Measurements from ENCODE around the gene ABHD12. TPM values are rescaled to one million over a fixed set of nuclear protein-coding genes. Genes with fewer than 3 reads are reported as not detected.

ABHD12 gene
- total RNA-seq, 1 donor from 2014 or later, result 23.2 TPM

- no peak for DNase-seq (ENCODE audit: low read depth in 2 of 2)
Measured at GRCh38 chr20:25258828-25259227, 131.8 kb downstream of the ABHD12 start.

GRCh38 chr20:25258476-25258805 is 132.2 kb downstream of the ABHD12 start:
- DNase-seq (ENCODE audit: low read depth in 2 of 2), result peak in 1 of 2 donors; percentile 29

DNA sequence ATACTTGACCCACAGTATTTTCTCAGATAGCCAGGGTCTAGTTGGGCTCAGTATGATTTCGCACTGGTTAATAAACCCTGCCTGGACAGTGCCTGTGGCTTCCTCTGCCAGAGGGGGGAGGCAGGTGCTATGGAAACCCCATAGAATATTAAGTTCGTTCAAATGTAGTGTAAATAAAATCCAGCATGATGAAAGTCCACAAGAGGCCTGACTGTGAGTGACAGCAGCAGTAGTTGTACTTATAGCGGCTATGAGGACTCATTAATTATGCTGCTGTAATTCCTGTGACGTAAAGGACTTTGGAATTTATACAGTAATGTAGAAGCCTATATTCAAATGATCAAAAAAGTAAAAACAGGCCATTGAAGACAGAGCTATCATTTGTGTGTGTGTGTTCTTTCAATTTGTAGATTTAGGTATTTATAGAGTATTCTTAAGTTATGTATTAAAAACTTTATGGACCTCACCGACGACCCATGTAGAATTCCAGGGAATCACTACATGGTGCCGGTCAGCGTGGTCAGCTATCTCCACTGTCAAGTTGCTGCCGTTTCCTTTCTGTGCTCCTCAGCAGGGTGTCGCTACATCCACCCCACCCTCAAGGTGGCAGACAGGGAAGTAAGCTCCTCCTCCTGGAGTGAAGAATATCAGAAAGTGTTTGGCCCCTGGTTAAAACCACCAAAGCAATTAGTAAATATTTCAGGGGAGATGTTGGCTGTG is 132.7 kb downstream of the ABHD12 start:
- no peak for DNase-seq (ENCODE audit: low read depth in 2 of 2)

- DNase-seq (ENCODE audit: low read depth in 2 of 2), result no peak
Measured at GRCh38 chr20:25257130-25257529, 133.5 kb downstream of the ABHD12 start.

DNA sequence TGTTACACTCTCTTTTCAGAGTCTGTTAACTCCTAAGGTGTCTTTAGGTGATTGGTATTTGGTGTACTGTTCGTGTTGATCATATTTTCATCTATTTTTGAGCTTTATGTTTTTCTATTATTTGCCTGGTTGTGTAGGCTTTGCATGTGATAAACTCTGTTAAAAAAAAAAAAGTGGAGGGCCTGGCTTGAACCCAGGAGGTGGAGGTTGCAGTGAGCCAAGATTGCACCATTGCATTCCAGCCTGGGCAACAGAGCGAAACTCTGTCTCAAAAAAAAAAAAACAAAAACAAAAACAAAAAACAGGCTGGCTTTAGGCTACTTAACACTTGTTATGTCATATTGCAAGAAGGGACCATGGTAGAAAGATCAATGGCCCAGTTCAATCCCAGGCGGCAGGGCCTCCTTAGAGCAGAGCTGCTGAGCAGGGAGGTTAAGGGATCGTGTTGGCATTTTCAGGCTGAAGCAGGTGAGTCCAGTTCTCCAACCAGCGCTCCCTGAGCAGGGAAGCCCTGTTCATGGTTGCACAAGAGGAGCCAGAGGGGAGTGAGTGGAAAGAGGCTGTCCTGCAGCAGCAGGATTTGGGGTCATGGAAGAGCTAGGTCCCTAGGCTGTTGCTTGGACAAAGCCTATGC is 134.3 kb downstream of the ABHD12 start:
- no peak for DNase-seq (ENCODE audit: low read depth in 2 of 2)

GRCh38 chr20:25254986-25255680 is 135.5 kb downstream of the ABHD12 start:
- no peak for DNase-seq (ENCODE audit: low read depth in 2 of 2)

DNA sequence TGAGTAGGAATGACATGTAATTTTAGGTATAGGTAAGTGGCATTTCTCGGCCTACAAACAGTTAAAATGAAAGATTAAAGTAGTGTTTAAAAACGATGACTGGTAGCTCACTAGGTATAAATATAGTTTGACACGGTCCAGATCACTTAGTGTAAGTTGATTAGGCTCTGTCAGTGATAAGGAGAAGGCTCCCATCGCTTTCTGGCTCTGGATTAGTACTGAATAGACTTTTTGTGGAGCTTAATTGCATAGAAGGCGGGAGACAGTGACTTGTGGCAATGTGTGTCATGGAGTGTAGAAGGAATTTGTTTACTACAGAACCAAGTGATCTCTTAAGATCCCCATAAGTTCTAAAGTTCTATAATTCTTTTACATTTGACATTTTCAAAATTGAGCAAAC is 136.1 kb downstream of the ABHD12 start:
- DNase-seq (ENCODE audit: low read depth in 2 of 2), result no peak

DNA sequence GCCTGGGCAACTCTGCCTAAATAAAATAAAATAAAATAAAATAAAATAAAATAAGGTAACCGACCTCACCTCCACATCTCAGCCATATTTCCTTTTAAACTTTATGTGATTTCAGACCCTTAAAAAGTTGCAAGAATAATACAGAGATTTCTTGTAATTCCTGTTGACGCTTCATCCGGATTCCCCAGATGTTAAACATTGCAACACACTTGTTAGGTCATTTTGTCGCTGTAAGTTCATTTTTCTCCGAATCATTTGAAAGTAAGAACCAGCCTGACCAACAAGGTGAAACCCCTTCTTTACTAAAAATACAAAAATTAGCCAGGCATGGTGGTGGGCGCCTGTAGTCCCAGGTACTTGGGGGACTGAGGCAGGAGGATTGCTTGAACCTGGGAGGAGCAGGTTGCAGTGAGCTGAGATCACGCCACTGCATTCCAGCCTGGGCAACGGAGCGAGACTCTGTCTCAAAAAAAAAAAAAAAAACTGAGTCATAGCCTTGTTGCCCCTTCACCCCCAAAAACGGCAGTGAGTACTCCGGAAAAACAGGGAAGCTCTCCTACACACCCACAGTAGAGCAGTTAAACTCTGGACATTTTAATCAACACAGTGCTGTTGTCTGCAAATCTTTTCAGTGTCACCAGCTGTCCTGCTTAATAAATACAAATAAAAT is 136.9 kb downstream of the ABHD12 start:
- no peak for DNase-seq (ENCODE audit: low read depth in 2 of 2)

GRCh38 chr20:25252686-25253421 is 137.8 kb downstream of the ABHD12 start:
- no peak for DNase-seq (ENCODE audit: low read depth in 2 of 2)

- DNase-seq (ENCODE audit: low read depth in 2 of 2), result no peak
Measured at GRCh38 chr20:25252230-25252651, 138.4 kb downstream of the ABHD12 start.

DNA sequence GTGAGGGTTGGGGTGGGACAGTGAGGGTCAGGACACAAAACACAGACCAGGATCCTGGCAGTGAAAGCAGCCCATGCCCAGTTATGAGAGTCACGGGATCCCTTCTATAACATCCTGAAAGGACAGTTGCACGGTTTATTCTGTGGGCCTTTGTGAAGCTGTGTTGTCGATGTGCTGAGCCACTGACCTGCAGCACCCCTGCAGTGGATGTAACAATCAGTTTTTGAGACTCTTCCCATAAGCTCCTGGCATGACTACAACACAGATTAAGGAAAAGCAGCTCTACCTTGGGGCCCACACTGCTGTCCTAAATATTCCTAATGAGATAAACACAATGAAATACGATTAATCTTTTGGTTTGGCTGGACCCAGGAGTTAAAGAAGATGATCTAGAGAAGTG is 139.1 kb downstream of the ABHD12 start:
- peak in 1 of 2 donors; percentile 29 for DNase-seq (ENCODE audit: low read depth in 2 of 2)

- DNase-seq (ENCODE audit: low read depth in 2 of 2), result no peak
Measured at GRCh38 chr20:25251019-25251418, 139.6 kb downstream of the ABHD12 start.

GRCh38 chr20:25250508-25250907 is 140.1 kb downstream of the ABHD12 start:
- DNase-seq (ENCODE audit: low read depth in 2 of 2), result no peak

Other genes starting within 250 kb of the ABHD12 start
- 29.9 and 51.4 TPM in 2 replicates for gene ENTPD6, start 195.1 kb downstream of the ABHD12 start, total RNA-seq
- gene PYGB, start 142.8 kb downstream of the ABHD12 start, total RNA-seq, result 62.3 and 63.9 TPM in 2 replicates
- 3.4 and 8.3 TPM in 2 replicates for gene GINS1, start 16.8 kb upstream of the ABHD12 start, total RNA-seq
- 10.5 and 21.0 TPM in 2 replicates for gene NINL, start 194.7 kb upstream of the ABHD12 start, total RNA-seq
- 5.0 and 9.1 TPM in 2 replicates for gene NANP, start 233.2 kb upstream of the ABHD12 start, total RNA-seq